D721Med (cell line): ENCODE measurements around the gene SPRY4.

ENCODE experiments used
- DNase-seq: peaks from one replicate; pipeline ENCODE4 v3.0.0; 2011; ENCODE audit warnings: low spot score; ENCODE audit not compliant: insufficient read length
- FAIRE-seq: peaks from 2 replicates; lab custom pipeline; 2011; peaks lifted over from hg19 to GRCh38; lab: Jason Lieb, UNC
- CTCF ChIP-seq: IDR thresholded peaks from 2 replicates; pipeline ENCODE4 v1.5.1; 2012; ENCODE audit warnings: mild to moderate bottlenecking, control low read depth; ENCODE audit not compliant: insufficient read depth; ENCODE audit errors: missing control alignments

Gene SPRY4

DNA sequence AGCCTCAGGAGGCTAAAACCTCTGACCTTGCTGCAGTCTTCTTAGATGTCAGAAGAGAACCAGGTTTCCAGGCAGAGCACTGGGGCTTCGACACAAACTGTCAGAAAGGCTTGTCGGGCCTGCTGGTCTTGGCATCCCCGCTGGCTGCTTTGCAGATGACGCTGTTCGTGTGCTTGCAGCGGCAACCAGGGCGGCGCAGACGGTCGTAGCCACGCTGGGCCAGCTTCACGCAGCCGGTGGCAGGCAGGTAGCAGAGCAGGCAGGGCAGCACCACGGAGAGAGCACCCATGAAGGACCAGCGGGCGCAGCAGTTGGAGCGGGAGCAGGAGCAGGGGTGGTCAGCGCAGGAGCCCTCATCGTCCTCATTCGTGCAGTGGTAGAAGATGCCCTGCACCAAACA is 10.7 kb downstream of the SPRY4 start:
- DNase-seq (no peak), FAIRE-seq (no peak)
- TF ChIP-seq CTCF: no peak

DNA sequence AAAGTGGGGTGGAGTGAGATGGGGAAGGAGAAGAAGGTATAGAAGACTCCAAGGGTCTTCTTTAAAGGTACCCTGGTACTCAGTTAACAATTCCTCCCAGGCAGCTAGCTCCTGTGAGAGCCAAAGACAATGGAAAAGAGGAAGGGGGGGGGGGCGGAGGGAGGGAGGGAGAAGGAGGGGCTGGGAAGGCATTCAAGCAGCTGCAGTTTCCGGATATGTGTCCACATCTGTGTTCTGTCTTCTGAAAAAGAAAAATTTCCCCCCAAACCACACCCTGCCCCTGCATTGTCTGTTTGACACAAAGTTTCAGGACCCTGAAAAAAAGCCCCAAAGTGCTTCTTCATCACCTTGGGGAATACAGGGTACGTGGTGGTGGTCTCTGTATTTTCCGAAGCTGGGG is 11.1 kb downstream of the SPRY4 start:
- no peak for TF ChIP-seq CTCF
- FAIRE-seq (no peak), DNase-seq (no peak)

GRCh38 chr5:142313275-142313674 is 11.5 kb downstream of the SPRY4 start:
- FAIRE-seq: no peak

GRCh38 chr5:142312399-142312798 is 12.4 kb downstream of the SPRY4 start:
- DNase-seq (no peak), FAIRE-seq (no peak)
- TF ChIP-seq CTCF: no peak

More at GRCh38 chr5:142313275-142313674, 11.5 kb downstream of the SPRY4 start:
- no peak for DNase-seq
- no peak for TF ChIP-seq CTCF

GRCh38 chr5:142311725-142312124 is 13.1 kb downstream of the SPRY4 start:
- DNase-seq: no peak
- no peak for FAIRE-seq
- TF ChIP-seq CTCF: no peak

DNA sequence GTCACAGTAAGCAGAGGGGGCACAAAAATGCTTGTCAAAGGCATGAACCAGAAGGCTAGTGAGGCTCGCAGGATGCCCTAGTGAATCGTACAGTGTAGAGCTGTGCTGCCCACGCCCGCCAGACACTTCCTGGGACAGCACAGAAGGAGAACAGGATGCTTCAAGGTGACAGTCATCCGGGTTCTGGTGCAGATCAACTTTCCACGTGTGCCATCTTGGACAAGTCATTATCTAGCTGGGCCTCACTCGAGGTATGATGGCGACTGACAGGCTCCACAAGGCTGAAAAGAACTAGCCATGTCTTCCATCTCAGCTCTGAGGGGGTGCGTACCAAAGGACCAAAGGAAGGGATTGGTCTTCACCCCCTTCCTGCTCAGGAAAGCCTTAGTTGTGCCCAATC is 14.0 kb downstream of the SPRY4 start:
- no peak for TF ChIP-seq CTCF
- DNase-seq (no peak), FAIRE-seq (no peak)

DNA sequence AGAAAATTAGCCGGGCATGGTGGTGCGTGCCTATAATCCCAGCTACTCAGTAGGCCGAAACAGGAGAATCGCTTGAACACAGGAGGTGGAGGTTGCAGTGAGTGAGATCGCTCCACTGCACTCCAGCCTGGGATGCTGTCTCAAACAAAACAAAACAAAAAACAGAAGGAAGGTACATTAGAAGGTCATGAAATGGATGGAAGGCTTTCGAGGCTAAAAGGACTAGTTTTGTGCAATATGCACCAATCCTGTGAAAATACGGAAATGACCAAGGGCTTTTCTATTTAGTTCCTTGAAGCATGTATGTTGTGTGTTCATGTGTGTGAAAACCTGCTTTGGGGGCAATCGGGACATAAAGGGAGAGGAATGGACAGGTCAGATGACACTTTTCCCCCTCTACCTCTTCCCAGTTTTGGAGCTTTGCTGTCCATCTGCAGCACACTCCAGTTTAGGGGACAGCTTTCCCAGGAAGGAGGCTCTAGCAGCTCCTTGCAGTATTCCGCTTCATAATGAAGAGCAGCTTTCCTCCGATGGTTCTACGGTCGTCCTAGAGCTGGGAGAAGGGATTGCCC is 15.0 kb downstream of the SPRY4 start:
- FAIRE-seq: no peak
- DNase-seq: no peak
- TF ChIP-seq CTCF: no peak
